GM12864 (cell line): Measurements from ENCODE around the gene NLRP5.

Source experiments
- DNase-seq: peaks from one replicate; pipeline ENCODE4 v3.0.0-alpha.2; 2011; ENCODE audit warnings: low read depth
- H3K4me3 ChIP-seq: 2 replicates; pipeline ENCODE4 v1.5.1; 2011; ENCODE audit warnings: mild to moderate bottlenecking, low read depth, low read length, control low read depth
- CTCF ChIP-seq: IDR thresholded peaks from 2 replicates; pipeline ENCODE4 v1.5.1; 2011; ENCODE audit warnings: low read depth, mild to moderate bottlenecking, moderate library complexity, low read length, control low read depth, inconsistent platforms; ENCODE audit errors: missing control alignments

The NLRP5 gene

DNA sequence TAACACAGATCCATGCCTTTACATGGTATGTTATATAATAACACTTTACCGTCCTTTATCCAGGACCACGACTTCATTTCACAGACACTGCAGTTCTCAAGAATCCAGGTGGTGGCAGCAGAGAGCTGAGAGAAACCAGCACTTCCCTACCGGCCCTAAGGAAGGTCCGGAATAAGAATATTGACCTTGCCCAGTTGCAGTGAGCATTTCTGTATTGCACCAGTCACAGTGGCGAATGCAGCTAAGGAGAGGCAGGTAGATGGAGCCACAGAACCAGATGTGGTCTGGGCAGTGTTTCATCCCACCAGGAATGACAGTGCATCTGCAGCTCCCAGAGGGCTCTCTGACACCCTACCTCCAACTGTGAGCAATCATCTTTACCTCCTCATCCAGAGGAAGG lies 89.9 kb downstream of the NLRP5 start:
- TF ChIP-seq CTCF: peak; percentile 78
- no peak for DNase-seq
- H3K4me3 ChIP-seq: no peak overlapping the region

GRCh38 chr19:56079609-56080008 lies 93.0 kb downstream of the NLRP5 start:
- DNase-seq: no peak
- no peak overlapping the region for H3K4me3 ChIP-seq
- TF ChIP-seq CTCF: no peak

DNA sequence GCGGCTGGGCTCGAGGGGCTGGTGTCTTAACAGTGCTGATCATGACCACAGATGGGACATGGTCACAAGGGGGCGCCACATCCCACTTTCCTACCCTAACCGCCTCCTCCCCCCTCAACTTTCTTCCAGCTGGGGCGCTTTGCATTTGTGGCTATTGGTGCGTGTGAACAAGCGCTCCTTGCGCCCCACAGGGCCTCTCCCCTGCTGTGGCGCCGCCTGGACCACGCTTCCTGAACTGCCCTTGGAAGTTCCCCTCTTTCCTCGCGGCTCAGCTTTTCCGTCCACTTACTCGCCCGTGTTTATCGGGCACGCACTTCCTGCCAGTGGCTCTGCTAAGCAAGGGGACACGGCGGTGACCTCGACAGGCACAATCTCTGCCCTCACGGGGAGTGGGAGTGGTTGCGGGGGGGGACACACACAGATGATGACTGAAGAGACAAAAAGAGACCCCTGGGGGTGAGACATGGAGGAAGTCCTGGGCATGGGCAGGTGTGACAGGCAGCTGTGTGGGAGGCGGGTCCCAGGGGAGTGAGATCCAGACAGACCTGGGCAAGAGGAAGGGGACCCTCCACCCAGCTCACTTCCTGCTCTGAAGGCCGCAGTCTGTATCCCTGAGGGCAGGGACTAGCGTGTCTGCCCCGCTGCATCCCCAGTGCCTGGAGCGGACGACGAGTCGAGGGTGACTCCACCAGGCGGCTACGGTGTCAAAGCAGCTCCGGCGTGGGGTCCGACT lies 94.3 kb downstream of the NLRP5 start:
- peak; percentile 66 for DNase-seq
- peak overlapping the region; percentile 51 for H3K4me3 ChIP-seq
- peak; percentile 78 for TF ChIP-seq CTCF

GRCh38 chr19:56083668-56084067 lies 97.1 kb downstream of the NLRP5 start:
- TF ChIP-seq CTCF: no peak
- DNase-seq: no peak
- H3K4me3 ChIP-seq: no peak overlapping the region

DNA sequence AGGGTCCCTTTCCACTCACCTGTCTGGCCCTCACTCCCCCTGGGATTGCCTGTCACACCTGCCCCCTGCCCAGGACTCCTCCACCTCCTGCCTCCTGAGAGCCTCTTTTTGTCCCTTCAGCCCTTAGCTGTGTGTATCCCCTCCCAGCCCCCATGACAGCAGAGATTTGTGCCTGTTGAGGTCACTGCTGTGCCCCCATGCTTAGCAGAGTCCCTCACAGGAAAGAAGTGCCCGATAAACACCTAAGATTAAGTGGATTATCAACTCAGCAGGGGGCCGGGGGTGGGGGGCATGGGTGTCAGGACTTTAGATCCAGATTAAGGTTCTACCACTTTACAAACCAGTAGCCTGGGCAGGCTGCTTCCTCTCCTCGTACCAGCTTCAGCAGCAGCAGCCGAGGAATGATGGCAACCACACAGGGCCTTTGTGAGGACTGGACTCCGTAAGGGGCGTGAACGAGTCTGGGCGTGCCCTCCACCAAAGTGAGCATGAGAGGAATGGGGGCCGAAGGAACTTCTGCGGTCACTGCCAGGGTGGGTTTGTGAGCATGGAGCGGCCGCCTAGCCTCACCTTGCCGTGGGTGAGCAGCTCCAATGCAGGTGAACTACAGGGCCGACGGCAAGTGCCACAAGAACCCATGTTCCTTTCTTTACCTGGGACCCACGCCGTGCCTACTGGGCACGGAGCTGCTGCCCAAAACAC lies 98.4 kb downstream of the NLRP5 start:
- TF ChIP-seq CTCF: no peak
- H3K4me3 ChIP-seq: no peak overlapping the region
- DNase-seq: no peak

GRCh38 chr19:56085571-56086275 lies 99.1 kb downstream of the NLRP5 start:
- TF ChIP-seq CTCF: no peak
- no peak overlapping the region for H3K4me3 ChIP-seq
- DNase-seq: no peak
